Right lobe of liver (tissue), 4 donors: ENCODE measurements around the gene TMOD1.

ENCODE experiments used
- POLR2A ChIP-seq: fragments of 450-650 bp; IDR thresholded peaks from one replicate; pipeline ENCODE4 v1.6.1; 2017; ENCODE audit warnings: antibody characterized with exemption, mild to moderate bottlenecking
- TF ChIP-seq, protein P1 (sequence below), 4 donors: fragments of 200-600 bp in 3 of 4; fragments of 450-650 bp in 1 of 4; IDR thresholded peaks; one replicate each; pipeline versions ENCODE4 v1.5.1 to v1.8.0; 2016 to 2022; ENCODE audit warnings: antibody characterized with exemption in 4 of 4, mild to moderate bottlenecking in 2 of 4
- donor health status: DM: no; HTN: no; CAD: no.
- donor health status: DM: no; HTN: no; CAD: no.
- donor health status: DM: no; HTN: yes; CAD: no.

DNA sequence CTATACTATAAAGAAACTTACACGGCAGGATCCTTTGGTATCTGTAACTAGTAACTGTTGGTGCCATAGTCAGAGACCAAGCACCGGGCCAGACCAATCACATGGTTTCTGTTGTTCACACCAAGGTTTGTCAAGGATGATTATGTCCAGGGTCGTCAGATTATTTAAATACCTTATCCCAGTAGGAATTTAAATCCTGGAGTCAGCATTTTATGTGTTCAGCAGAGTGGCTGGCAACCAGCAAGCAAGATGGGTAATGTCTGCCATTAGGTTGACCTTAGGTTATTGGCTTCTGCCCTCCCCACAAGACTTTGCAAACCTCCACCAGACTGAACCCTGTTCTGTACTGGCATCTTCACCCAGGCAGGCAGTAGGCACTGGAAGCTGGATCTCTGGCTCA is 39.3 kb upstream of the TMOD1 start:
- TF ChIP-seq, protein P1, sequence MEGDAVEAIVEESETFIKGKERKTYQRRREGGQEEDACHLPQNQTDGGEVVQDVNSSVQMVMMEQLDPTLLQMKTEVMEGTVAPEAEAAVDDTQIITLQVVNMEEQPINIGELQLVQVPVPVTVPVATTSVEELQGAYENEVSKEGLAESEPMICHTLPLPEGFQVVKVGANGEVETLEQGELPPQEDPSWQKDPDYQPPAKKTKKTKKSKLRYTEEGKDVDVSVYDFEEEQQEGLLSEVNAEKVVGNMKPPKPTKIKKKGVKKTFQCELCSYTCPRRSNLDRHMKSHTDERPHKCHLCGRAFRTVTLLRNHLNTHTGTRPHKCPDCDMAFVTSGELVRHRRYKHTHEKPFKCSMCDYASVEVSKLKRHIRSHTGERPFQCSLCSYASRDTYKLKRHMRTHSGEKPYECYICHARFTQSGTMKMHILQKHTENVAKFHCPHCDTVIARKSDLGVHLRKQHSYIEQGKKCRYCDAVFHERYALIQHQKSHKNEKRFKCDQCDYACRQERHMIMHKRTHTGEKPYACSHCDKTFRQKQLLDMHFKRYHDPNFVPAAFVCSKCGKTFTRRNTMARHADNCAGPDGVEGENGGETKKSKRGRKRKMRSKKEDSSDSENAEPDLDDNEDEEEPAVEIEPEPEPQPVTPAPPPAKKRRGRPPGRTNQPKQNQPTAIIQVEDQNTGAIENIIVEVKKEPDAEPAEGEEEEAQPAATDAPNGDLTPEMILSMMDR (IDR thresholded peaks at IDR 0.05), result no peak
- TF ChIP-seq POLR2A, result no peak
